HPDE6-E6E7 (cell line): Measurements from ENCODE around the gene ZEB2.

ENCODE experiments used
- DNase-seq: peaks from one replicate; pipeline ENCODE4 v3.0.0; 2011; ENCODE audit warnings: missing footprints; ENCODE audit errors: extremely low spot score

ZEB2 gene

DNA sequence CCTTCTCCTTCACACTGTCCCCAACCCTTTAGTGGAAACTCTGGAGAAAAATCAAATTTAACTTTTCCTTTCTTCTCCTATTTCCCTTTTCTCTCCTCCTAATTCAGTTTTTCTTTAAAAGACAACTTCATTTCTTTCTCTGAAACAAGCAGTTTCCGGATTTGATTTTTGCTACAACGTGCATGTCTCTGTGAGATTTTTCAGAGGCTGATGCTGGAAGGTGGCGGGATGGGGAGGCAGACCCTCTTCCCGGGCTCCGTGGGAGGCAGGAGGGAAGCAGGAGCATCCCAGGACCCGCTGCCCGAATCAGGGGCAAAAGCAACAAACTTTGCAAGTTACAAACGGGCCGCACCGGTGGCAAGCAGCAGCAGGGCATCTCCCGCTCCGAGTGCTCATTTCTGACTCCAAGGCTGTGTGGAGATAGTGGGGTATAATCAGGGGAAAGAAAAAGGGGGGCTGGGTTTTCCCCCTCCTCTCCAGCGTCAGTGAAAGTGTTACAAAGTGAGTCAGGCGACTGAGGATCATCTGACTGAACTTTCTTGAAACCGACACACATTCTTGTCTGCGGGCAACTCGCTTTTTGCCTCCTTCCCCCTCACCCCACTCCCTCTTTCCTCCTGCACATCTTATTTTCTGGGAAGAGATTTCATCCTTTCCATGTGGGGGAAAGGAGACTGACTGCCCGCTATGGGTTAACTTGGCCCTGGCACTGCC lies 6.4 kb downstream of the ZEB2 start:
- no peak for DNase-seq

GRCh38 chr2:144512891-144513351 lies 7.0 kb downstream of the ZEB2 start:
- DNase-seq: no peak

GRCh38 chr2:144512470-144512869 lies 7.4 kb downstream of the ZEB2 start:
- no peak for DNase-seq

DNA sequence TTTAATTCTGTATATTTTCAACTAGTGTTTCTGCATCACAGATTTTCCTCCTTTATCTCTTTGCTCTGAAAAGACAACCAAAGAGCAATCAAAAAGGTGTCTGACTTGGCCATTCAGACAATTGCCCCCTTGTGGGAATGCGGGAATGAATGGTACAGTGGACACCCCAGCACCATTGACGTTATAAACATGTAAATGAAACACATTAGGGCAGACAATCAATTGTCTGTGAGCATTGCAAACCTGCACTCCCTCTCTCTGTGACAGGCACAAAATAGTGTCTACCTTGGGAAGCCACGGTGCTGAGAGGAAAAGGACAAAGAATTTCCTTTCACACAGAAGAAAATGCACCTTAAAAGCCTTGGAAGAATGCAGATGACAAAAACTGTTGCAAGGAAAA lies 8.0 kb downstream of the ZEB2 start:
- DNase-seq: no peak

DNA sequence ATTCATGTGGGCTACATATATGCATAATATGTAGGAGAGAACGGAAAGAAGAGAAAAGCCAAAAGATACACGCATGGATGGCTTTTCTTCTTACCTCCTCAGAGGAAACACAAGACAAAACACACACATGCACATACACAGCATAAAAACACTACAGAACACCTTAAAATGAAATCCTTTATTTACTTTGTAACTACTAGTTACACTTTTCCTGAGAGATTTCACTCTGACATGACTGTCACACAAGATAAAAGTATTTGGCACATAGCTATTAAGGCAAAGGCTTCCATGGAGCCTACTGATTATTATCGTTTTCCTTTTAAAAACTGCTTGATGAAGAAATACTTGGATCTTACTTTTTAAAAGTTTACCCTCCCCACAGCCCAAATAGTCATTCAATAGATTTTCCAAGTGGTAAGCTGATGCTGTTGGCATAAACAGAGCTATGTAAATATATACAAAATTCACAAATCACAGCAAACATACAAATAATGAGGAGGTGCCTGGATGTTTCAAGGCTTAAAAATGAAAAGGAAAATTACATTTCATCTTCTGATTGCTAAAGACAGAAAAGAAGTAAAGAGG lies 8.6 kb downstream of the ZEB2 start:
- DNase-seq: no peak

- DNase-seq: no peak
These were observed 9.5 kb downstream of the ZEB2 start for GRCh38 chr2:144510294-144510991.

DNA sequence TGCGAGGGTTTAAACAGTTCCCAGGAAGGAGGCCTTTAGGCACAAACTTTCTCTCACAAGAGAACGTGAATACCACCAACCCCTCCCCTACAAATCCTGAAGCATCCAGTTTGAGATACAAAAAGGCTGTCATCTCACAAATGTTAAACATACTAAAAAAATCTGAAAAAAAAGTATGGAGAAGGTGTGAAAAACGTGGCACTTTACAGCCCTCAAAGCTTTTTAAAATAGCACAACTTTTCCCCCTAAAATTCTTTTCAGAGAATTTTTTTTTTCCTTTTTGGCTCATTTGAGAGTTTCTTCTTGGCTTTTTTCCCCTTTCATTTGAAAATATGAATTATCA lies 10.1 kb downstream of the ZEB2 start:
- no peak for DNase-seq

DNA sequence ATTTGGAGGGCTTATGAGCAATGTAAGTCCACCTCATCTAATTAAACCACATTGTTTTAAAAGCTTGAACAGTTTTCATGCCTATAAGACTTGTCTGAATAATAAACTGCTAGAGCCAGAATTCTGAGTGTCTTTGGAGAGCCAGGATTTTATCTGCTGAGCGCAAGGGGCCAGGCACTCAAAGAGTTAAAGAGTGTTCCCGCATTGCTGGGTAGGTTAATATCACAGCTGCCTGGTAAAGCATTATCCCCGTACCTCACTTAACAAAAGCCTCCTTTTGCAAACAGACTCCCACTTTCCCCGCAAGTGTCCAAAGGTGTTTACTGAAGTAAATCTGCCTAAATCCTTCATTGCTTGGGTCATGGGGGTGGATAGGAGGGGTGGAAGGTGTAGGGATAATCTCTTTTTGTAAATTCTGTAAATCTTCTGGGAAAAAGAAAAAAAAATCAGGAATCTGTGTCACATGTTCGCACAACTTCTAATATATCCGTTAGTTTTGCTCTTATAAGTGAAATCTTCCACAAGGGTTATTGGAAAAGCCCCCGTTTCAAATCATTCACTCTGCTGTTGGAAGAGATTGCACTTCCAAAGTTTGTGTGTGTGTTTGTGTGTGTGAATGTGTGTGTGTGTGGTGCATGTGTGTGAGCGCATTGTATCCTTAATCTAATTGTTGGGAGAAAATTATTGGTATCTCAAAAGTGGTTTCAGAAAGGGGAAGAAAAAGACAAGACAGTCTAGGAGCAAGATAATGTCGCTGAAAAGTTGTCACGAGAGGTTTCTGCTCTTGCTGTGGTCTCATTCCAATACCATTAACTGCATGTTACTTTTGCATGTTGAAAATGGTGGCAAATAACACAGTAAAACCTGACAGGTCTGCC lies 10.7 kb downstream of the ZEB2 start:
- DNase-seq: no peak

- no peak for DNase-seq
These were observed 11.6 kb downstream of the ZEB2 start for GRCh38 chr2:144508172-144508851.

- no peak for DNase-seq
These were observed 12.3 kb downstream of the ZEB2 start for GRCh38 chr2:144507441-144508171.

DNA sequence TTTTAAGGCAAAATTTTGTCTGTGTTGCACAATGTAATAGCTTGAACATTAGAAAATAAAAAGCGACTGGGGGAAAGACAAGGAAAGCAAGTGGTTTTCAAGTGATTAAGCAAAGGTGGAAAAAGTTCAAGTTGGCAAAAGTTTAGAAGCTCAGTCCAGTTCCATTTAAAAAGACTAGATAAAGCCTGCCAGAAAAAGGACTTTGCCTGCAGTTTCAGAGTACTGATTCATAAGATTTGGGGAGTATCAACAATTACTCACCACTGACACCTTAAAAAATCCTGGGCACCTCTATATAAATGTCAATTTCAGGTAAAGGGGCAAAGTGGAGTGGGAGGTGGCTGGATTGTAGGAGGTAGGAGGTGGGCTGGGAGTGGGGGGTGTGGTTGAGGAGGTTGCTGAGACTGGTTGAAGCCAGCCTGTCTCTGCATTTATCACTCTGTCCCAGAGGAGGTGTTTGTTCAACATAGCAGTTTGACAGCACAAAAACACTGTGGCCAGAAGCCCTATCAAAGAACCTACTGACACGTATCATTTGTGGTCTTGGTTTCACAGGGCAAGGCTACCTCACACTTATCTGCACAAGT lies 14.6 kb downstream of the ZEB2 start:
- DNase-seq: no peak

DNA sequence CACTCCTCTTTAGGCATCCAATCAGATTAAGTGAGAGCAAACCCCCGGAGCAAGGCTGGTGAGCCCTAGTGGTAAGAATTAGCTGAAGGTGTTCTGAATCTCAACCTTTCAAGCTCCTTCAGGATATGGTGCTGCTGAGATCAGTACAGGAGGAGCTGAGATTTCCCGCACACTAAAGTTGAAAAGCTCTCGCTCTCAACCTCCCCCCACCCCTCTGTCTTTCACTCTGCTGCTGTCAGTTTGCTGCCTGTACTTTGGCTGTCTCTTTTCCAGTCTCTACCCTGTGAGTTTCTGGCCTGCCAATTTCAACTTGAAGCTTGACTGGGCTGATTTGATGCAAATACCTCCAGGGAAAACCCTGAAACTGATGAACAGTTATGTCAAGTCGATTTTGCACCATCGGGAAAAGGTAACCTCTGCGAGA lies 15.7 kb downstream of the ZEB2 start:
- no peak for DNase-seq

DNA sequence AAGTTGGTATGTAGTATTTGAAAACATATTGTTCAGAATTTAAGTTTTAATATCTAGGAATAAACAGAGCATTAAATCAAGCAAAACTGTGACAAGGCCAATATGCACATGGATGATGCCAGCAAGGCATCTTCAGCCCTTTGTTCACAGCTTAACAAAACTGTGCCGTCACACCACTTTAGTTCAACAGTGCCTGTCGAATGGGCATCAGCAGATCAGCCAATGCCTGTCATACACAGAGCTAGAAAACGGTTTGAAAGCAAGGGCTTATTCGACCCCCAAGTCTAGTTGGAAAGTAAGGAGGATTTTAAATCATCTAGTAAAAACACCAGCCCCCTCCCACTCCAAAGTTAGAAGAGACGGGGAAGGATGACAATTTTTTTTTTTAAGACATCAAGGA lies 16.7 kb downstream of the ZEB2 start:
- DNase-seq: no peak

- no peak for DNase-seq
These were observed 17.6 kb downstream of the ZEB2 start for GRCh38 chr2:144502369-144502768.

DNA sequence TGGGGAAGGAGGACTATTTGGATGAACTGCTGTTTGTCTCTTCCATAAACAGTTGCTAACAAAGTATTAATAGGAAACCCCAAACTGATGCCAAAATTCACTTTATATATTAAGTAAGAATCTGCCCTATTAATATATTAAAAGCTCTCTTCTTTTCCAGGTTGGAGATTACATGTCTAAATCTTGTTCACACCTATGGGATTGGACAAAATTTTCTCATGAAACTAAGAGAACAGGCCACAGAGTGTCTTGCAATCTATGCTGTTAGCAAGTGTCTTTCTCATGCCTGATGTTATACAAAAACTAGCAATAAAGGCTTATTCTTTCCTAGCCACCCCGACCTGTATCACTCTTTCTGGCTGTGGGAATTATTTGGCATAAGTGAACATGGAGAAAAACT lies 18.3 kb downstream of the ZEB2 start:
- DNase-seq: no peak

- no peak for DNase-seq
These were observed 18.8 kb downstream of the ZEB2 start for GRCh38 chr2:144501118-144501517.

- no peak for DNase-seq
These were observed 19.4 kb downstream of the ZEB2 start for GRCh38 chr2:144500563-144500962.

GRCh38 chr2:144498277-144498676 lies 21.6 kb downstream of the ZEB2 start:
- DNase-seq: no peak

GRCh38 chr2:144496977-144497598 lies 22.8 kb downstream of the ZEB2 start:
- DNase-seq: no peak
